Naive B cell (primary cell): ENCODE measurements around the gene RAD51B. TPM values are rescaled to one million over a fixed set of nuclear protein-coding genes. Genes with fewer than 3 reads are reported as not detected.

ENCODE experiments used
- ATAC-seq, 2 donors: fragments of 150-1000 bp; cut with Tn5 transposase; 2 replicates each; pipeline ENCODE4 v1.10.0; 2021; ENCODE audit warnings: low read depth in 2 of 2, mild to moderate bottlenecking in 2 of 2, moderate library complexity in 2 of 2
- DNase-seq: peaks from one replicate; pipeline ENCODE4 v3.0.0; 2022
- H3K27ac Mint-ChIP-seq, 6 donors: one replicate each; pipeline ENCODE4 v1.8.0; 2020 to 2022; ENCODE audit warnings: mild to moderate bottlenecking in 6 of 6, mixed read lengths in 6 of 6, moderate library complexity in 5 of 6, inconsistent platforms in 2 of 6
- H3K27me3 Mint-ChIP-seq, 3 donors: one replicate each; pipeline ENCODE4 v1.8.0; 2021 to 2022; ENCODE audit warnings: mixed read lengths in 3 of 3, mild to moderate bottlenecking in 1 of 3
- H3K36me3 Mint-ChIP-seq, 2 donors: one replicate each; pipeline ENCODE4 v1.8.0; 2020 to 2022; ENCODE audit warnings: mixed read lengths in 2 of 2, inconsistent platforms in 1 of 2, mild to moderate bottlenecking in 1 of 2
- H3K4me1 Mint-ChIP-seq, 3 donors: one replicate each; pipeline ENCODE4 v1.8.0; 2020 to 2022; ENCODE audit warnings: mixed read lengths in 3 of 3, inconsistent platforms in 1 of 3, mild to moderate bottlenecking in 1 of 3, moderate library complexity in 1 of 3
- H3K4me3 Mint-ChIP-seq, 8 donors: one replicate each; pipeline ENCODE4 v1.8.0; 2020 to 2022; ENCODE audit warnings: mild to moderate bottlenecking in 8 of 8, mixed read lengths in 8 of 8, moderate library complexity in 8 of 8, inconsistent platforms in 2 of 8
- H3K9me3 Mint-ChIP-seq, 7 donors: one replicate each; pipeline ENCODE4 v1.8.0; 2020 to 2022; ENCODE audit warnings: mixed read lengths in 7 of 7, mild to moderate bottlenecking in 5 of 7, inconsistent platforms in 2 of 7, moderate library complexity in 1 of 7
- polyA plus RNA-seq, 6 donors: library from polyadenylated mRNA; unstranded; fragments of 300-500 nt; fragmentation: Illumina TruSeq; gene quantifications; one replicate each; pipeline ENCODE4 v1.2.3, GENCODE V29; 2021; ENCODE audit warnings: low read depth in 6 of 6

Gene RAD51B
- polyA plus RNA-seq, 6 donors from 2014 or later: 27.4 to 37.2 (median 31.8) TPM

DNA sequence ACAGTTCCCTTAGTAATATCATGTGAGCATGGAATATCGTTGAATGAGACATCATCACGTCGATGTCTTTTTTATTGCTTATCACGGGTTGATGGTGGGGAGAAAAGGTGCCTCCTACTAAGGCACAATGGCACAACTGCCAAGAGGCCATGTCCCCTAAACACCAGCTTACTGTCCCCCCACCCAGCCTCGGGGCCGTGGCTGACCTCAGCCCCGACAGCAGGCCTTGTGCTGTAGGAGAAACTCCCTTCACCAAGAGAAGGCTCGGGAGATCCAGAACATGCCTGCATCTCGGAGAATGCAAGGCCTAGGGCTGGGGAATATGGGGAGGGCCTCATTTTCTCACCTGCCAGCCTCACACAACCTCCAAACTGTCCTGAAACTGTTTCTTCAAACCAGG is 950.5 kb downstream of the RAD51B start:
- no peaks in the 10 kb centered on the region for H3K36me3 Mint-ChIP-seq
- no peaks in the 10 kb centered on the region for H3K27me3 Mint-ChIP-seq
- H3K9me3 Mint-ChIP-seq: no peaks in the 10 kb centered on the region
- H3K4me1 Mint-ChIP-seq: peaks cover 26 to 38% (median 31%) of the 10 kb centered on the region in 3 donors
- H3K27ac Mint-ChIP-seq: peak overlapping the region in 1 of 6 donors; percentile 61
- DNase-seq (no peak), ATAC-seq (no peak)
- no peak overlapping the region for H3K4me3 Mint-ChIP-seq

- Mint-ChIP-seq H3K4me3 (peak overlapping the region in 2 of 8 donors; percentile 21 to 32), H3K36me3 (peaks cover 0 to 4% of the 10 kb centered on the region in 2 donors), H3K27me3 (no peaks in the 10 kb centered on the region), H3K4me1 (peaks cover 29 to 42% (median 33%) of the 10 kb centered on the region in 3 donors), H3K9me3 (peaks cover 0 to 4% (median 0%) of the 10 kb centered on the region in 7 donors), H3K27ac (peak overlapping the region in 3 of 6 donors; percentile 13 to 87 (median 65))
- no peak for ATAC-seq
- DNase-seq: no peak
Observed at GRCh38 chr14:68770553-68771286, 951.1 kb downstream of the RAD51B start.

DNA sequence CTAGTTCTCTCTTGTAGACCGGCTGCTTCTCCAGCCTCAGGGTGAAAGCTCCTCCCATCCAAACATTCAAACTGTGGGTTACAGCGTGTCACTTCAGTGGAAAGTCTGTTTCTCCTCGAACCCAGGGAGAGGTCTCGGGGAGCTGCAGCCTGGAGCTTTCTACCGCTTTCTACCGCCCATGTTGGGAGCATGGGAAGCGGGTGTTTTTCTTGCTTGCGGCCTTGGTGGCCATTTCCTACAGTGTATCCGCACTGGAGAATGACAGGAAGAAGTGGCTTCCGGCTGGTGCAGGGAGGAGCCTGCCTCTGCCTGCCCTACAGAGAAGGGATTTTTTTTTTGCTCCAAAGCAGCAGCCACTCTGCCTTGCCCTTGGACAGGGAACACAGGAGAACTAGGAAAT is 952.1 kb downstream of the RAD51B start:
- Mint-ChIP-seq H3K4me3 (peak overlapping the region in 6 of 8 donors; percentile 2 to 74 (median 34)), H3K27ac (peak overlapping the region in 1 of 6 donors; percentile 87), H3K9me3 (peaks cover 0 to 6% (median 0%) of the 10 kb centered on the region in 7 donors), H3K27me3 (no peaks in the 10 kb centered on the region), H3K4me1 (peaks cover 30 to 45% (median 38%) of the 10 kb centered on the region in 3 donors), H3K36me3 (peaks cover 0 to 7% of the 10 kb centered on the region in 2 donors)
- DNase-seq (no peak), ATAC-seq (no peak)

GRCh38 chr14:68772761-68773381 is 953.3 kb downstream of the RAD51B start:
- peaks cover 30 to 35% (median 35%) of the 10 kb centered on the region in 3 donors for H3K4me1 Mint-ChIP-seq
- H3K4me3 Mint-ChIP-seq: no peak overlapping the region
- H3K27ac Mint-ChIP-seq: peak overlapping the region in 1 of 6 donors; percentile 56
- DNase-seq (no peak), ATAC-seq (no peak)
- H3K27me3 Mint-ChIP-seq: no peaks in the 10 kb centered on the region
- H3K36me3 Mint-ChIP-seq: peaks cover 0 to 7% of the 10 kb centered on the region in 2 donors
- H3K9me3 Mint-ChIP-seq: peaks cover 0 to 6% (median 0%) of the 10 kb centered on the region in 7 donors

DNA sequence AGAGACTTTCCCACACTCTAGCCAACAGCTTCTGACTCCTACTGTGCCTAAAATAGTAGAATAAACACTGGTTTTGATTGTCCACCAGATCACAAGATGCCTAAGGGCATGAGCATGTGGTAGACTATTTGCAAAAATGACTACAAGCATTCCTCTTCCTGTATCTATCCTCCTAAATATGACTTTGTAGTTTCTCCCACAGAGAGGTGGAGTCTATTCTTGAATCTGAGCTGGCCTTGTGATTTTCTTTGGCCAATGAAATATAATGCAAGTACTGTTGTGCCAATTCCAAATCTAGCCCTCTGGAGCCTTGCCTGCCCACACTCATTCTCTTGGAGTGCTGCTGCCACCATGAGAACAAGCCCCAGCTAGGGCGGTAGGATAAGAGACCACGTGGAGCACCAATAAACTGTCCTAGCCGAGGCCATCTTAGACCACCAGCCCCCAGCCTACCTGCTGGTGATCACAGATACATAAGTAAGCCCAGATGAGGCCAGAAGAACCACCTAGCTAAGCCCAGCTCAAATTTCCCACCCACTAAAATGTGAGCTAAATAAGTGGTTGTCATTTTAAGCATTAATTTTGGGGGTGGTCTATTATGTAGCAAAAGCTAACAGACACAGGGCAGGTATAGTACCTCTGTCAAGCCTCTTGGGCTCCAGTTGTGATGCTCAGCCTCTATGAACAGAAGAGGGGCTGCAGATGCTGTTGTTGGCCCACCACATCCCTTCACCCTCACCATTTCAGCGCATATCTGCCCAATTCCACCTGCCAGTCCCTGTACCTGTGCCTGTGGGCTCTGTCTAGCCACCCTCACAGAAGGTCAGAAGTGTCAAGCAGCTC is 955.4 kb downstream of the RAD51B start:
- H3K36me3 Mint-ChIP-seq: peaks cover 0 to 7% of the 10 kb centered on the region in 2 donors
- H3K9me3 Mint-ChIP-seq: peaks cover 0 to 6% (median 0%) of the 10 kb centered on the region in 7 donors
- H3K4me3 Mint-ChIP-seq: no peak overlapping the region
- peaks cover 28 to 34% (median 30%) of the 10 kb centered on the region in 3 donors for H3K4me1 Mint-ChIP-seq
- no peak for ATAC-seq
- DNase-seq: no peak
- H3K27ac Mint-ChIP-seq: peak overlapping the region in 2 of 6 donors; percentile 27 to 56
- no peaks in the 10 kb centered on the region for H3K27me3 Mint-ChIP-seq

GRCh38 chr14:68775614-68776126 is 956.1 kb downstream of the RAD51B start:
- ATAC-seq: no peak
- H3K4me3 Mint-ChIP-seq: no peak overlapping the region
- peaks cover 31 to 38% (median 32%) of the 10 kb centered on the region in 3 donors for H3K4me1 Mint-ChIP-seq
- H3K36me3 Mint-ChIP-seq: peaks cover 0 to 7% of the 10 kb centered on the region in 2 donors
- peak overlapping the region in 3 of 6 donors; percentile 54 to 94 (median 56) for H3K27ac Mint-ChIP-seq
- no peak for DNase-seq
- H3K27me3 Mint-ChIP-seq: no peaks in the 10 kb centered on the region
- peaks cover 0 to 6% (median 0%) of the 10 kb centered on the region in 7 donors for H3K9me3 Mint-ChIP-seq

- Mint-ChIP-seq H3K36me3 (peaks cover 0 to 7% of the 10 kb centered on the region in 2 donors), H3K4me1 (peaks cover 23 to 41% (median 38%) of the 10 kb centered on the region in 3 donors), H3K27me3 (no peaks in the 10 kb centered on the region), H3K9me3 (peaks cover 0 to 6% (median 0%) of the 10 kb centered on the region in 7 donors), H3K4me3 (no peak overlapping the region), H3K27ac (no peak overlapping the region)
- DNase-seq (no peak), ATAC-seq (no peak)
Observed at GRCh38 chr14:68777644-68778043, 958.1 kb downstream of the RAD51B start.

Other genes with a start within 250 kb of the RAD51B start
- gene PIGH, start 219.5 kb upstream of the RAD51B start, polyA plus RNA-seq: 10 to 100 TPM; 26.2 to 48.4 (median 38.6) TPM
- gene ARG2, start 199.9 kb upstream of the RAD51B start, polyA plus RNA-seq: 1 to 10 TPM in 3 of 6 donors, under 1 TPM in 2, not detected in 1; 0.70 to 1.4 (median 1.1) TPM
- gene VTI1B, start 145.1 kb upstream of the RAD51B start, polyA plus RNA-seq: 10 to 100 TPM; 55.8 to 84.7 (median 61.4) TPM
- gene RDH11, start 124.0 kb upstream of the RAD51B start, polyA plus RNA-seq: 100 to 1,000 TPM in 1 of 6 donors, 10 to 100 TPM in 5; 47.2 to 107 (median 56.9) TPM
- gene RDH12, start 117.9 kb upstream of the RAD51B start, polyA plus RNA-seq: not detected
- 1 to 10 TPM in 5 of 6 donors, under 1 TPM in 1; 0.09 to 6.2 (median 2.7) TPM for gene ZFYVE26, start 3.2 kb upstream of the RAD51B start, polyA plus RNA-seq